Right lobe of liver (tissue), 6 donors: ENCODE measurements around the gene SDHA. TPM values are rescaled to one million over a fixed set of nuclear protein-coding genes. Genes with fewer than 3 reads are reported as not detected.

ENCODE experiments used
- ATAC-seq, 4 donors: fragments of 200-7000 bp; cut with Tn5 transposase; one replicate each; pipeline ENCODE4 v1.9.1; 2020; ENCODE audit warnings: mild to moderate bottlenecking in 4 of 4, moderate library complexity in 4 of 4
- DNase-seq, 3 donors: peaks; one replicate each; pipeline ENCODE4 v3.0.0-alpha.2; 2020
- H3K27ac ChIP-seq, 3 donors: fragments of 200-600 bp; one replicate each; pipeline ENCODE4 v1.8.0; 2022
- H3K27me3 ChIP-seq, 2 donors: fragments of 200-600 bp; one replicate each; pipeline ENCODE4 v1.8.0; 2022
- H3K36me3 ChIP-seq, 4 donors: fragments of 200-600 bp; sonication (generic) in 1 of 4; one replicate each; pipeline versions ENCODE4 v1.5.1 to v1.8.0; 2017 to 2022; ENCODE audit warnings: control low read depth in 1 of 4
- H3K4me1 ChIP-seq, 4 donors: fragments of 200-600 bp; sonication (generic) in 1 of 4; one replicate each; pipeline versions ENCODE4 v1.5.1 to v1.8.0; 2017 to 2022; ENCODE audit warnings: control low read depth in 1 of 4
- H3K4me3 ChIP-seq, 3 donors: fragments of 200-600 bp; one replicate each; pipeline ENCODE4 v1.8.0; 2022
- H3K9me3 ChIP-seq, 4 donors: fragments of 200-600 bp; sonication (generic) in 1 of 4; one replicate each; pipeline versions ENCODE4 v1.5.1 to v1.8.0; 2017 to 2022; ENCODE audit warnings: control low read depth in 1 of 4
- CTCF ChIP-seq, 4 donors: fragments of 200-600 bp in 3 of 4; fragments of 450-650 bp in 1 of 4; IDR thresholded peaks; one replicate each; pipeline versions ENCODE4 v1.5.1 to v1.8.0; 2016 to 2022; ENCODE audit warnings: antibody characterized with exemption in 4 of 4, mild to moderate bottlenecking in 2 of 4
- POLR2A ChIP-seq: fragments of 450-650 bp; IDR thresholded peaks from one replicate; pipeline ENCODE4 v1.6.1; 2017; ENCODE audit warnings: antibody characterized with exemption, mild to moderate bottlenecking
- WGBS: methylation state at CpG from one replicate; pipeline ENCODE4 v1.1.6; 2018; ENCODE audit warnings: low coverage, low lambda C conversion rate; ENCODE audit not compliant: insufficient coverage; ENCODE audit errors: missing lambda C conversion rate; 5-methylcytosine and 5-hydroxymethylcytosine counted together
- intact Hi-C, 2 donors: fragments of 100-400 bp; cut with DNase I; formaldehyde crosslinking; loops; one replicate each; pipeline versions ENCODE4 v1.11.2 to v1.14.1; 2022
- total RNA-seq, 6 experiments: library from RNA; depleted of rRNA in 2 of 6; stranded (reverse); fragments of >200 nt in 2 of 6; fragmentation: NEBNext Ultra II Directional in 3 of 6; extraction: Animal tissue kit (Norgen Biotek cat#: 25700) in 3 of 6; gene quantifications; one replicate each; pipeline versions ENCODE4 v1.1.0 to v1.2.4, GENCODE V29; 2016 to 2023
- donor health status: DM: no; HTN: yes; CAD: no.
- donor health status: DM: no; HTN: no; CAD: no.
- donor health status: DM: no; HTN: no; CAD: no.
- donor health status: DM: no; HTN: yes; CAD: no.
- donor health status: DM: no; HTN: yes; CAD: no.

The SDHA gene
- total RNA-seq, 6 experiments from 2014 or later: 165 to 223 (median 188) TPM

- Histone ChIP-seq H3K4me3 (no peak overlapping the region), H3K27ac (no peak overlapping the region), H3K9me3 (no peaks in the 10 kb centered on the region), H3K4me1 (no peaks in the 10 kb centered on the region), H3K27me3 (no peaks in the 10 kb centered on the region), H3K36me3 (no peaks in the 10 kb centered on the region)
- WGBS: 67% methylated on average over 5 of the region's 21 CpGs
- ATAC-seq (no peak), DNase-seq (peak in 2 of 3 donors; percentile 27 to 31)
- TF ChIP-seq CTCF (IDR thresholded peaks at IDR 0.05): no peak
- TF ChIP-seq POLR2A: no peak
- intact Hi-C loops: no loop called here
Observed at GRCh38 chr5:185095-186070, 32.7 kb upstream of the SDHA start.

GRCh38 chr5:186091-187041, 31.8 kb upstream of the SDHA start:
- H3K27ac ChIP-seq: no peak overlapping the region

GRCh38 chr5:187042-187431, 31.1 kb upstream of the SDHA start:
- Histone ChIP-seq H3K27me3 (no peaks in the 10 kb centered on the region), H3K9me3 (no peaks in the 10 kb centered on the region), H3K27ac (no peak overlapping the region), H3K36me3 (no peaks in the 10 kb centered on the region), H3K4me3 (no peak overlapping the region), H3K4me1 (peaks cover 0 to 9% (median 2%) of the 10 kb centered on the region in 4 donors)
- ATAC-seq (no peak), DNase-seq (peak in 1 of 3 donors; percentile 45)
- no peak for TF ChIP-seq POLR2A
- TF ChIP-seq CTCF (IDR thresholded peaks at IDR 0.05): no peak
- intact Hi-C loops: no loop called here
- no CpG with 5 or more reads among the region's 13 CpGs for WGBS

More at GRCh38 chr5:186091-187041, 31.8 kb upstream of the SDHA start:
- intact Hi-C loops: no loop called here
- Histone ChIP-seq H3K4me3 (no peak overlapping the region), H3K36me3 (no peaks in the 10 kb centered on the region), H3K4me1 (peaks cover 0 to 6% (median 2%) of the 10 kb centered on the region in 4 donors), H3K27me3 (no peaks in the 10 kb centered on the region), H3K9me3 (no peaks in the 10 kb centered on the region)
- ATAC-seq (no peak), DNase-seq (peak in 1 of 3 donors; percentile 40)
- 88% methylated on average over 5 of the region's 28 CpGs for WGBS
- no peak for TF ChIP-seq CTCF (IDR thresholded peaks at IDR 0.05)
- no peak for TF ChIP-seq POLR2A

- ATAC-seq: no peak
- H3K27me3 ChIP-seq: no peaks in the 10 kb centered on the region
- H3K4me3 ChIP-seq: no peak overlapping the region
- H3K9me3 ChIP-seq: no peaks in the 10 kb centered on the region
- WGBS: 37% methylated on average over 2 of the region's 21 CpGs
- intact Hi-C loops: no loop called here
- DNase-seq: peak in 1 of 3 donors; percentile 57
- no peak overlapping the region for H3K27ac ChIP-seq
- H3K36me3 ChIP-seq: no peaks in the 10 kb centered on the region
- TF ChIP-seq CTCF (IDR thresholded peaks at IDR 0.05) (no peak), POLR2A (no peak)
- peaks cover 0 to 9% (median 2%) of the 10 kb centered on the region in 4 donors for H3K4me1 ChIP-seq
Observed at GRCh38 chr5:187617-188451, 30.3 kb upstream of the SDHA start.
